Neural progenitor cell (in vitro differentiated cells): ENCODE measurements around the gene GPM6B. TPM values are rescaled to one million over a fixed set of nuclear protein-coding genes. Genes with fewer than 3 reads are reported as not detected.

ENCODE experiments used
- DNase-seq: peaks from one replicate; pipeline ENCODE4 v3.0.0-alpha.2; 2016; ENCODE audit warnings: low spot score
- H2AFZ ChIP-seq: fragments of 200-600 bp; sonication (generic); replicated peaks from 2 replicates; pipeline ENCODE4 v1.6.1; 2016; ENCODE audit warnings: antibody characterized with exemption
- H3F3A ChIP-seq: fragments of 200-600 bp; sonication (generic); 2 replicates; pipeline ENCODE4 v1.6.1; 2016; ENCODE audit warnings: antibody characterized with exemption, low read depth
- H3K27ac ChIP-seq: fragments of 200-600 bp; sonication (generic); 2 replicates; pipeline ENCODE4 v1.5.1; 2016; ENCODE audit warnings: mild to moderate bottlenecking
- H3K27me3 ChIP-seq: fragments of 200-600 bp; sonication (generic); 2 replicates; pipeline ENCODE4 v1.6.1; 2016; ENCODE audit warnings: mild to moderate bottlenecking, moderate library complexity
- H3K36me3 ChIP-seq: fragments of 200-600 bp; sonication (generic); 2 replicates; pipeline ENCODE4 v1.5.1; 2016
- H3K4me1 ChIP-seq: fragments of 200-600 bp; sonication (generic); 2 replicates; pipeline ENCODE4 v1.6.1; 2016; ENCODE audit warnings: mixed run types
- H3K4me2 ChIP-seq: fragments of 200-600 bp; sonication (generic); 2 replicates; pipeline ENCODE4 v1.6.1; 2016
- H3K4me3 ChIP-seq: fragments of 200-600 bp; sonication (generic); 2 replicates; pipeline ENCODE4 v1.5.1; 2016
- H3K79me2 ChIP-seq: fragments of 200-600 bp; sonication (generic); 2 replicates; pipeline ENCODE4 v1.6.1; 2016; ENCODE audit warnings: low read depth
- H3K9ac ChIP-seq: fragments of 200-600 bp; sonication (generic); 2 replicates; pipeline ENCODE4 v1.6.1; 2016
- H3K9me3 ChIP-seq: fragments of 200-600 bp; sonication (generic); 2 replicates; pipeline ENCODE4 v1.5.1; 2016; ENCODE audit warnings: low read depth
- H4K20me1 ChIP-seq: fragments of 200-600 bp; sonication (generic); 2 replicates; pipeline ENCODE4 v1.6.1; 2016; ENCODE audit warnings: low read depth
- H3K27ac Mint-ChIP-seq: 3 replicates; pipeline ENCODE4 v1.8.0; 2021; ENCODE audit warnings: mixed read lengths
- H3K27me3 Mint-ChIP-seq: 2 replicates; pipeline ENCODE4 v1.8.0; 2022; ENCODE audit warnings: low read depth, mild to moderate bottlenecking, inconsistent platforms, moderate library complexity, mixed read lengths; ENCODE audit not compliant: insufficient read depth
- H3K36me3 Mint-ChIP-seq: 3 replicates; pipeline ENCODE4 v1.8.0; 2021; ENCODE audit warnings: mixed read lengths
- H3K4me1 Mint-ChIP-seq: 3 replicates; pipeline ENCODE4 v1.8.0; 2021; ENCODE audit warnings: mixed read lengths
- H3K4me3 Mint-ChIP-seq: 3 replicates; pipeline ENCODE4 v1.8.0; 2021; ENCODE audit warnings: mild to moderate bottlenecking, moderate library complexity, mixed read lengths
- H3K9me3 Mint-ChIP-seq: 3 replicates; pipeline ENCODE4 v1.8.0; 2020; ENCODE audit warnings: mixed read lengths
- CTCF ChIP-seq: fragments of 200-600 bp; sonication (generic); IDR thresholded peaks from 2 replicates; pipeline ENCODE4 v1.5.1; 2017; ENCODE audit warnings: antibody characterized with exemption, mild to moderate bottlenecking
- EZH2 ChIP-seq: fragments of 200-600 bp; sonication (generic); IDR thresholded peaks from 2 replicates; pipeline ENCODE4 v1.6.1; 2017; ENCODE audit warnings: antibody characterized with exemption, mild to moderate bottlenecking, moderate library complexity
- EZH2phosphoT487 ChIP-seq: fragments of 200-600 bp; sonication (generic); IDR thresholded peaks from 2 replicates; pipeline ENCODE4 v1.6.1; 2017; ENCODE audit warnings: antibody characterized with exemption
- total RNA-seq: library from RNA; depleted of rRNA; stranded (reverse); fragments of >200 nt; gene quantifications from 2 replicates; pipeline ENCODE4 v1.2.3, GENCODE V29; 2015; ENCODE audit warnings: low replicate concordance

GPM6B gene
- total RNA-seq = 49.6 and 69.2 TPM in 2 replicates

DNA sequence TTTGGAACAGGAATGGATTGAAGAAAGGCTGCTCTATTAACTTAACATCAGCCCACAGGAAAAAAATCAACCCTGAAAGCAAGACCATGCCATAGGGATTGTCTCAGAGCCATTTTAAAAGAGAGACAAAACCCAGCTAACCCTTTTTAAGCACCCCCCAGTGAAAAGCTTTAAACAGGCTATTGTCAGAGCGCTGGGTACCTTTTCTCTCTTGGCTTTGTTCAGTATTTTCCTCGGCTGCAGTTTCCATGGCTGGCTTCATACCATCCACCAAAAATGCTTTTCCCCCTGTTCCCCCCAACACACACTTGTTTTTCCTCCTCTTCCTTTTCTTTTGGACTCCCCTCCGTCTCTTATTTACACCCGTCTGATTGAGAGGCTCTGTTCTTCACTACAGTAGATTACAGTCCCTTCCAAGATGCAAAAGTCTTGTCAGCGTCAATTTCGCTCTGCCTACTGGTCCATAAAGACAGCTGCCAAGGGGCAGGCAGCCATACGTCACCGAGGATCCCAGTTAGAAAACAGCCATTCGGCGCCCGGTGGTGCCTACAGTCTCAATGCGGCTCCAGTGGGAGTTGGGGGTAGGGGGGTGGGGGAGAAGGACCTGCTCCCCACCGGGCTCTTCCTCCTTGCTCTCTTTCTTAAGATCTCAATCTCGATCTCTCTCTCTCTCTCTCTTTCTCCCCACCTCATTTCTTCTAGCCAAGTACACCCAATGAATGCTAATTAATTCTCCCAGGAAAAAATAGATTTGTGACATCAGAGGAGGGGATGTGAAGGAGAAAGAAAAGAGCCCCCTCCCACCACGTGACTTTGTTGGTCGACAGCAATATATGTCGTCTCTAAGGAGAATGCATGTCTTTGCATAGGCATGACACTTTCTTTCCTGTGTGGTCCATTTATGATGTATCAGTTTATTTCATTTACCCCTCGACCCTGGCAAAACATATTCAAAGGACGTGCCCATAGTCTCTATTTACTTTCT, at the start of gene GPM6B:
Gene GPM6B (minus strand): TSS at position 451 of the 985 bp plus-strand sequence. CDS start 189 bp downstream, at position 262.
- peak within 1 kb of the TSS; percentile 77 for H3K4me2 ChIP-seq
- peak within 1 kb of the TSS; percentile 26 for H2AFZ ChIP-seq
- H3K36me3 Mint-ChIP-seq = peaks cover 12% of the 10 kb centered on the region
- peaks cover 6% of the 10 kb centered on the region for H3K27me3 Mint-ChIP-seq
- H3K27ac Mint-ChIP-seq = peak within 1 kb of the TSS; percentile 94
- H3K9ac ChIP-seq = no peak within 1 kb of the TSS
- peak within 1 kb of the TSS; percentile 89 for H3K4me3 Mint-ChIP-seq
- peak; percentile 66 for DNase-seq
- peaks cover 29% of the 10 kb centered on the region for H3K79me2 ChIP-seq
- peaks cover 17% of the 10 kb centered on the region for H3F3A ChIP-seq
- peak within 1 kb of the TSS; percentile 89 for H3K27ac ChIP-seq
- no peak for TF ChIP-seq EZH2
- TF ChIP-seq EZH2phosphoT487 = no peak
- no peak for TF ChIP-seq CTCF
- H3K27me3 ChIP-seq = no peaks in the 10 kb centered on the region
- H3K4me3 ChIP-seq = peak within 1 kb of the TSS; percentile 43
- peaks cover 6% of the 10 kb centered on the region for H3K9me3 Mint-ChIP-seq
- H3K4me1 Mint-ChIP-seq = peaks cover 20% of the 10 kb centered on the region
- H3K9me3 ChIP-seq = no peaks in the 10 kb centered on the region
- H3K36me3 ChIP-seq = no peaks in the 10 kb centered on the region
- no peaks in the 10 kb centered on the region for H4K20me1 ChIP-seq
- H3K4me1 ChIP-seq = peaks cover 41% of the 10 kb centered on the region

GRCh38 chrX:13864264-13864663, 47.4 kb upstream of the GPM6B start:
- peaks cover 47% of the 10 kb centered on the region for H3K4me1 Mint-ChIP-seq
- no peak overlapping the region for H3K27ac ChIP-seq
- peak overlapping the region; percentile 98 for H3K27ac Mint-ChIP-seq

GRCh38 chrX:13863324-13863723, 46.4 kb upstream of the GPM6B start:
- no peak overlapping the region for H3K4me3 Mint-ChIP-seq
- Histone ChIP-seq H3K9ac (no peak overlapping the region), H3K4me3 (no peak overlapping the region), H3K79me2 (no peaks in the 10 kb centered on the region), H3K36me3 (no peaks in the 10 kb centered on the region), H2AFZ (no peak overlapping the region), H3K9me3 (no peaks in the 10 kb centered on the region), H3K4me1 (peaks cover 6% of the 10 kb centered on the region), H4K20me1 (no peaks in the 10 kb centered on the region), H3F3A (no peaks in the 10 kb centered on the region), H3K27me3 (no peaks in the 10 kb centered on the region), H3K4me2 (peak overlapping the region; percentile 19), H3K27ac (no peak overlapping the region)
- H3K36me3 Mint-ChIP-seq = peaks cover 8% of the 10 kb centered on the region
- peaks cover 2% of the 10 kb centered on the region for H3K27me3 Mint-ChIP-seq
- no peak for DNase-seq
- H3K9me3 Mint-ChIP-seq = peaks cover 4% of the 10 kb centered on the region
- H3K4me1 Mint-ChIP-seq = peaks cover 51% of the 10 kb centered on the region
- peak overlapping the region; percentile 98 for H3K27ac Mint-ChIP-seq
- no peak for TF ChIP-seq CTCF
- no peak for TF ChIP-seq EZH2
- TF ChIP-seq EZH2phosphoT487 = no peak

More at GRCh38 chrX:13864264-13864663, 47.4 kb upstream of the GPM6B start:
- Histone ChIP-seq H3K4me3 (no peak overlapping the region), H3K4me1 (peaks cover 6% of the 10 kb centered on the region), H3K36me3 (no peaks in the 10 kb centered on the region), H3F3A (no peaks in the 10 kb centered on the region), H3K4me2 (no peak overlapping the region), H3K9ac (no peak overlapping the region), H3K27me3 (no peaks in the 10 kb centered on the region), H2AFZ (no peak overlapping the region), H4K20me1 (no peaks in the 10 kb centered on the region), H3K79me2 (no peaks in the 10 kb centered on the region), H3K9me3 (no peaks in the 10 kb centered on the region)
- H3K4me3 Mint-ChIP-seq = no peak overlapping the region
- TF ChIP-seq EZH2phosphoT487 = no peak
- no peak for TF ChIP-seq EZH2
- no peak for TF ChIP-seq CTCF
- DNase-seq = no peak
- H3K27me3 Mint-ChIP-seq = peaks cover 2% of the 10 kb centered on the region
- H3K36me3 Mint-ChIP-seq = peaks cover 15% of the 10 kb centered on the region
- H3K9me3 Mint-ChIP-seq = peaks cover 4% of the 10 kb centered on the region
